Testis (tissue), 2 donors: ENCODE measurements around the gene RMDN2.

Experiments used
- POLR2A ChIP-seq: fragments of 450-650 bp; IDR thresholded peaks from one replicate; pipeline ENCODE4 v1.6.1; 2017; ENCODE audit warnings: antibody characterized with exemption, mild to moderate bottlenecking, moderate library complexity
- TF ChIP-seq, protein P1 (sequence below), 3 experiments: fragments of 450-650 bp in 2 of 3; fragments of 200-600 bp in 1 of 3; sonication (generic) in 1 of 3; IDR thresholded peaks; one replicate each; pipeline ENCODE4 v1.5.1; 2016 to 2019; ENCODE audit warnings: antibody characterized with exemption in 3 of 3, mild to moderate bottlenecking in 2 of 3, moderate library complexity in 1 of 3

DNA sequence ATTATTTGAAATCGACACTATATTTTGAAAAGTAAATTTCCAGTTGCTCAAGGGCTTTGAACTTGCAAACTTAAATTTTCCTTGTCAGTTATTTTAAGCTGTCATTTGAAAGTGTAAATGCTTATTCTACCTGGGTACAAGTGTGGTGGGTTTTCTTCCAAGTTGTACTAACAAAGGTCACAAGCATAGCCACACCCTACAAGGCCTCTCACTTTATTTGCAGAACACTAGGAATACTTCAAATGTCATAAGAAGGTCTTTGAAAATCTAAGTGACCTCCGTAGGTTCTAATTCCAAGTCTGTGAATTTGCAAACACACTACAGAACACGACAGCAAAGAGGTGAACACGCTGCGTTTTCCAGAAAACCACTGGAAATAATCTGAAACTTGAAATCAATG is 9.3 kb upstream of the RMDN2 start:
- TF ChIP-seq, protein P1, sequence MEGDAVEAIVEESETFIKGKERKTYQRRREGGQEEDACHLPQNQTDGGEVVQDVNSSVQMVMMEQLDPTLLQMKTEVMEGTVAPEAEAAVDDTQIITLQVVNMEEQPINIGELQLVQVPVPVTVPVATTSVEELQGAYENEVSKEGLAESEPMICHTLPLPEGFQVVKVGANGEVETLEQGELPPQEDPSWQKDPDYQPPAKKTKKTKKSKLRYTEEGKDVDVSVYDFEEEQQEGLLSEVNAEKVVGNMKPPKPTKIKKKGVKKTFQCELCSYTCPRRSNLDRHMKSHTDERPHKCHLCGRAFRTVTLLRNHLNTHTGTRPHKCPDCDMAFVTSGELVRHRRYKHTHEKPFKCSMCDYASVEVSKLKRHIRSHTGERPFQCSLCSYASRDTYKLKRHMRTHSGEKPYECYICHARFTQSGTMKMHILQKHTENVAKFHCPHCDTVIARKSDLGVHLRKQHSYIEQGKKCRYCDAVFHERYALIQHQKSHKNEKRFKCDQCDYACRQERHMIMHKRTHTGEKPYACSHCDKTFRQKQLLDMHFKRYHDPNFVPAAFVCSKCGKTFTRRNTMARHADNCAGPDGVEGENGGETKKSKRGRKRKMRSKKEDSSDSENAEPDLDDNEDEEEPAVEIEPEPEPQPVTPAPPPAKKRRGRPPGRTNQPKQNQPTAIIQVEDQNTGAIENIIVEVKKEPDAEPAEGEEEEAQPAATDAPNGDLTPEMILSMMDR (IDR thresholded peaks at IDR 0.05): no peak
- TF ChIP-seq POLR2A: no peak
